Measurements from ENCODE around the gene CACNA2D1.
"Not testable (repeated sequence)": the region's sequence is repeated elsewhere in the genome, so short reads cannot be mapped to it uniquely, and the experiment has no call there.

The CACNA2D1 gene

GRCh38 chr7:82433507-82433906 lies 10.1 kb downstream of the CACNA2D1 start:
- no peak for DNase-seq

- not testable (repeated sequence) for DNase-seq
Measured at GRCh38 chr7:82432743-82433142, 10.8 kb downstream of the CACNA2D1 start.

GRCh38 chr7:82430500-82431465 lies 12.8 kb downstream of the CACNA2D1 start:
- no peak for DNase-seq

- no peak for DNase-seq
Measured at GRCh38 chr7:82429408-82429807, 14.2 kb downstream of the CACNA2D1 start.

- DNase-seq: no peak
Measured at GRCh38 chr7:82428186-82428961, 15.2 kb downstream of the CACNA2D1 start.

- DNase-seq: no peak
Measured at GRCh38 chr7:82423446-82423845, 20.1 kb downstream of the CACNA2D1 start.

GRCh38 chr7:82419200-82419599 lies 24.4 kb downstream of the CACNA2D1 start:
- DNase-seq: peak; percentile 32

- DNase-seq: no peak
Measured at GRCh38 chr7:82417898-82418297, 25.7 kb downstream of the CACNA2D1 start.

- no peak for DNase-seq
Measured at GRCh38 chr7:82416402-82416801, 27.2 kb downstream of the CACNA2D1 start.

GRCh38 chr7:82414389-82414788 lies 29.2 kb downstream of the CACNA2D1 start:
- no peak for DNase-seq

GRCh38 chr7:82413237-82413636 lies 30.3 kb downstream of the CACNA2D1 start:
- DNase-seq: peak; percentile 57

GRCh38 chr7:82411732-82412131 lies 31.8 kb downstream of the CACNA2D1 start:
- no peak for DNase-seq

- no peak for DNase-seq
Measured at GRCh38 chr7:82410461-82410860, 33.1 kb downstream of the CACNA2D1 start.

GRCh38 chr7:82406937-82407336 lies 36.6 kb downstream of the CACNA2D1 start:
- no peak for DNase-seq

GRCh38 chr7:82405301-82405700 lies 38.3 kb downstream of the CACNA2D1 start:
- no peak for DNase-seq

GRCh38 chr7:82404652-82405051 lies 38.9 kb downstream of the CACNA2D1 start:
- DNase-seq: no peak

- no peak for DNase-seq
Measured at GRCh38 chr7:82404094-82404493, 39.5 kb downstream of the CACNA2D1 start.

GRCh38 chr7:82397879-82398524 lies 45.6 kb downstream of the CACNA2D1 start:
- no peak for DNase-seq

- no peak for DNase-seq
Measured at GRCh38 chr7:82396343-82396742, 47.2 kb downstream of the CACNA2D1 start.

GRCh38 chr7:82395147-82395546 lies 48.4 kb downstream of the CACNA2D1 start:
- no peak for DNase-seq

GRCh38 chr7:82393840-82394220 lies 49.7 kb downstream of the CACNA2D1 start:
- DNase-seq: no peak

GRCh38 chr7:82393076-82393839 lies 50.3 kb downstream of the CACNA2D1 start:
- DNase-seq: no peak

GRCh38 chr7:82390936-82391335 lies 52.6 kb downstream of the CACNA2D1 start:
- DNase-seq: no peak
